ENCODE data around the gene TMEM107.

Gene TMEM107

DNA sequence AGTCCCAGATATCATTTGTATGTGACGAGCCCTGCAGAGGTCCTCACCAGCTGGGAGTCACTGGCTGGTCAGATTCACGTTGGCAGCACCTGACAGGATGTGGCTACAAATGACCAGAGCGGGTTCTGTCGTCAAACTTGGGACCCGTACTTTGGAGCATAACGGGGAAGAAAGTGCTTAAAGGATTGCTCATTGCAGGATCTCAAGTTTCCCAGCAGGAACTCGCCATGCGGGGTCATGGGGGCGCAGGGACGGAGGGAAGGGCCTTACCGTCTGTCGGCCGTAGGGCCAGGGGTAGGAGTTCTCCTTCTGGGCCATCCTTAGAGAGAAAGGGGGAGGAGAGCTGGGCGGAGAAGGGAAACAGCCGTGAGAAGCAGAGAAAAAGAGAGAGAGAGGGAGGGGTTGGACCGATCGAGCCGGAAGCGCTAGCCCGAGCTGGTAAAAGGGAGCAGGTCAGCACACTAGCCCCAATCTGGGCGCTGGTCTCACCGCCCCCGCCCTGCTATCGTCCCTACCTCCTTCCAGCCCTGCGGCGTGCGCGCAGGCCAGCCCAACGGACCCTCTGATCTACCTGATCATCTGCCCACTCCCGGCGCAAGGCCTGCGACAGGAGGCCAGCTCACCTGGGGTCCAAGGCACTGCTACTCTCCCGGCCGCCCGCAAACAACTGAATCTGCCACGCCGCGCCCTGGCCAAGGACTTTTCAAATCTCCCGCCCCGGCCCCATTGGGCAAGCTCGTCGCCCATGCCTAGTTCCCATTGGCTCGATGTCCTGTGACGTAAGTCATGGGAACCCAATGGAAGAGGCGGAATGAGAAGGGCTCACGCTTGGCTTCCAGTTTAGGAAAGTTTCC is 34.0 kb upstream of the TMEM107 start, which contains the start of gene AURKB (continued):
- TF ChIP-seq ZNF274 (IDR thresholded peaks at IDR 0.05; ENCODE audit: low read length): no peak
- TF ChIP-seq ZNF274 (tag by site-specific recombination; IDR thresholded peaks at IDR 0.05; ENCODE audit: borderline replicate concordance): no peak
- no peak for TF ChIP-seq ZNF302 (tag by site-specific recombination; IDR thresholded peaks at IDR 0.05; ENCODE audit: low read depth)
- TF ChIP-seq, protein P1, sequence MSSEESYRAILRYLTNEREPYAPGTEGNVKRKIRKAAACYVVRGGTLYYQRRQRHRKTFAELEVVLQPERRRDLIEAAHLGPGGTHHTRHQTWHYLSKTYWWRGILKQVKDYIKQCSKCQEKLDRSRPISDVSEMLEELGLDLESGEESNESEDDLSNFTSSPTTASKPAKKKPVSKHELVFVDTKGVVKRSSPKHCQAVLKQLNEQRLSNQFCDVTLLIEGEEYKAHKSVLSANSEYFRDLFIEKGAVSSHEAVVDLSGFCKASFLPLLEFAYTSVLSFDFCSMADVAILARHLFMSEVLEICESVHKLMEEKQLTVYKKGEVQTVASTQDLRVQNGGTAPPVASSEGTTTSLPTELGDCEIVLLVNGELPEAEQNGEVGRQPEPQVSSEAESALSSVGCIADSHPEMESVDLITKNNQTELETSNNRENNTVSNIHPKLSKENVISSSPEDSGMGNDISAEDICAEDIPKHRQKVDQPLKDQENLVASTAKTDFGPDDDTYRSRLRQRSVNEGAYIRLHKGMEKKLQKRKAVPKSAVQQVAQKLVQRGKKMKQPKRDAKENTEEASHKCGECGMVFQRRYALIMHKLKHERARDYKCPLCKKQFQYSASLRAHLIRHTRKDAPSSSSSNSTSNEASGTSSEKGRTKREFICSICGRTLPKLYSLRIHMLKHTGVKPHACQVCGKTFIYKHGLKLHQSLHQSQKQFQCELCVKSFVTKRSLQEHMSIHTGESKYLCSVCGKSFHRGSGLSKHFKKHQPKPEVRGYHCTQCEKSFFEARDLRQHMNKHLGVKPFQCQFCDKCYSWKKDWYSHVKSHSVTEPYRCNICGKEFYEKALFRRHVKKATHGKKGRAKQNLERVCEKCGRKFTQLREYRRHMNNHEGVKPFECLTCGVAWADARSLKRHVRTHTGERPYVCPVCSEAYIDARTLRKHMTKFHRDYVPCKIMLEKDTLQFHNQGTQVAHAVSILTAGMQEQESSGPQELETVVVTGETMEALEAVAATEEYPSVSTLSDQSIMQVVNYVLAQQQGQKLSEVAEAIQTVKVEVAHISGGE (tag by site-specific recombination; conservative IDR thresholded peaks at IDR 0.05; ENCODE audit: low read depth): peak; percentile 31; the same call in 1 of the 2 replicates
- TF ChIP-seq, protein P2, sequence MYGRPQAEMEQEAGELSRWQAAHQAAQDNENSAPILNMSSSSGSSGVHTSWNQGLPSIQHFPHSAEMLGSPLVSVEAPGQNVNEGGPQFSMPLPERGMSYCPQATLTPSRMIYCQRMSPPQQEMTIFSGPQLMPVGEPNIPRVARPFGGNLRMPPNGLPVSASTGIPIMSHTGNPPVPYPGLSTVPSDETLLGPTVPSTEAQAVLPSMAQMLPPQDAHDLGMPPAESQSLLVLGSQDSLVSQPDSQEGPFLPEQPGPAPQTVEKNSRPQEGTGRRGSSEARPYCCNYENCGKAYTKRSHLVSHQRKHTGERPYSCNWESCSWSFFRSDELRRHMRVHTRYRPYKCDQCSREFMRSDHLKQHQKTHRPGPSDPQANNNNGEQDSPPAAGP (tag by site-specific recombination; IDR thresholded peaks at IDR 0.05): peak; percentile 75
- no peak for TF ChIP-seq ZNF473 (tag by site-specific recombination; IDR thresholded peaks at IDR 0.05)
- peak; percentile 68 for TF ChIP-seq ZNF341 (tag by site-specific recombination; IDR thresholded peaks at IDR 0.05; ENCODE audit: low read depth)
- no peak for TF ChIP-seq ZBTB1 (tag by site-specific recombination; IDR thresholded peaks at IDR 0.05)
- no peak for TF ChIP-seq ZNF585B (tag by site-specific recombination; IDR thresholded peaks at IDR 0.05)
- TF ChIP-seq ZXDB (tag by site-specific recombination; IDR thresholded peaks at IDR 0.05): peak; percentile 59
- TF ChIP-seq ZNF629 (tag by site-specific recombination; IDR thresholded peaks at IDR 0.05): peak; percentile 87
- TF ChIP-seq ZNF324 (tag by site-specific recombination; IDR thresholded peaks at IDR 0.05): peak; percentile 65
- TF ChIP-seq ZEB2 (tag by site-specific recombination; IDR thresholded peaks at IDR 0.05): peak; percentile 78; the same call in 1 of the 2 replicates
- TF ChIP-seq, protein P3, sequence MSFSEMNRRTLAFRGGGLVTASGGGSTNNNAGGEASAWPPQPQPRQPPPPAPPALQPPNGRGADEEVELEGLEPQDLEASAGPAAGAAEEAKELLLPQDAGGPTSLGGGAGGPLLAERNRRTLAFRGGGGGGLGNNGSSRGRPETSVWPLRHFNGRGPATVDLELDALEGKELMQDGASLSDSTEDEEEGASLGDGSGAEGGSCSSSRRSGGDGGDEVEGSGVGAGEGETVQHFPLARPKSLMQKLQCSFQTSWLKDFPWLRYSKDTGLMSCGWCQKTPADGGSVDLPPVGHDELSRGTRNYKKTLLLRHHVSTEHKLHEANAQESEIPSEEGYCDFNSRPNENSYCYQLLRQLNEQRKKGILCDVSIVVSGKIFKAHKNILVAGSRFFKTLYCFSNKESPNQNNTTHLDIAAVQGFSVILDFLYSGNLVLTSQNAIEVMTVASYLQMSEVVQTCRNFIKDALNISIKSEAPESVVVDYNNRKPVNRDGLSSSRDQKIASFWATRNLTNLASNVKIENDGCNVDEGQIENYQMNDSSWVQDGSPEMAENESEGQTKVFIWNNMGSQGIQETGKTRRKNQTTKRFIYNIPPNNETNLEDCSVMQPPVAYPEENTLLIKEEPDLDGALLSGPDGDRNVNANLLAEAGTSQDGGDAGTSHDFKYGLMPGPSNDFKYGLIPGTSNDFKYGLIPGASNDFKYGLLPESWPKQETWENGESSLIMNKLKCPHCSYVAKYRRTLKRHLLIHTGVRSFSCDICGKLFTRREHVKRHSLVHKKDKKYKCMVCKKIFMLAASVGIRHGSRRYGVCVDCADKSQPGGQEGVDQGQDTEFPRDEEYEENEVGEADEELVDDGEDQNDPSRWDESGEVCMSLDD (tag by site-specific recombination; IDR thresholded peaks at IDR 0.05): 0 out of 2 replicates have a peak, but pooled peaks have one; percentile 47
- no peak for TF ChIP-seq ZNF621 (tag by site-specific recombination; IDR thresholded peaks at IDR 0.05)
- TF ChIP-seq, protein P4, sequence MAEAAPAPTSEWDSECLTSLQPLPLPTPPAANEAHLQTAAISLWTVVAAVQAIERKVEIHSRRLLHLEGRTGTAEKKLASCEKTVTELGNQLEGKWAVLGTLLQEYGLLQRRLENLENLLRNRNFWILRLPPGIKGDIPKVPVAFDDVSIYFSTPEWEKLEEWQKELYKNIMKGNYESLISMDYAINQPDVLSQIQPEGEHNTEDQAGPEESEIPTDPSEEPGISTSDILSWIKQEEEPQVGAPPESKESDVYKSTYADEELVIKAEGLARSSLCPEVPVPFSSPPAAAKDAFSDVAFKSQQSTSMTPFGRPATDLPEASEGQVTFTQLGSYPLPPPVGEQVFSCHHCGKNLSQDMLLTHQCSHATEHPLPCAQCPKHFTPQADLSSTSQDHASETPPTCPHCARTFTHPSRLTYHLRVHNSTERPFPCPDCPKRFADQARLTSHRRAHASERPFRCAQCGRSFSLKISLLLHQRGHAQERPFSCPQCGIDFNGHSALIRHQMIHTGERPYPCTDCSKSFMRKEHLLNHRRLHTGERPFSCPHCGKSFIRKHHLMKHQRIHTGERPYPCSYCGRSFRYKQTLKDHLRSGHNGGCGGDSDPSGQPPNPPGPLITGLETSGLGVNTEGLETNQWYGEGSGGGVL (tag by site-specific recombination; IDR thresholded peaks at IDR 0.05): peak; percentile 28; the same call in 1 of the 2 replicates
- TF ChIP-seq, protein P5, sequence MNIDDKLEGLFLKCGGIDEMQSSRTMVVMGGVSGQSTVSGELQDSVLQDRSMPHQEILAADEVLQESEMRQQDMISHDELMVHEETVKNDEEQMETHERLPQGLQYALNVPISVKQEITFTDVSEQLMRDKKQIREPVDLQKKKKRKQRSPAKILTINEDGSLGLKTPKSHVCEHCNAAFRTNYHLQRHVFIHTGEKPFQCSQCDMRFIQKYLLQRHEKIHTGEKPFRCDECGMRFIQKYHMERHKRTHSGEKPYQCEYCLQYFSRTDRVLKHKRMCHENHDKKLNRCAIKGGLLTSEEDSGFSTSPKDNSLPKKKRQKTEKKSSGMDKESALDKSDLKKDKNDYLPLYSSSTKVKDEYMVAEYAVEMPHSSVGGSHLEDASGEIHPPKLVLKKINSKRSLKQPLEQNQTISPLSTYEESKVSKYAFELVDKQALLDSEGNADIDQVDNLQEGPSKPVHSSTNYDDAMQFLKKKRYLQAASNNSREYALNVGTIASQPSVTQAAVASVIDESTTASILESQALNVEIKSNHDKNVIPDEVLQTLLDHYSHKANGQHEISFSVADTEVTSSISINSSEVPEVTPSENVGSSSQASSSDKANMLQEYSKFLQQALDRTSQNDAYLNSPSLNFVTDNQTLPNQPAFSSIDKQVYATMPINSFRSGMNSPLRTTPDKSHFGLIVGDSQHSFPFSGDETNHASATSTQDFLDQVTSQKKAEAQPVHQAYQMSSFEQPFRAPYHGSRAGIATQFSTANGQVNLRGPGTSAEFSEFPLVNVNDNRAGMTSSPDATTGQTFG (tag by site-specific recombination; IDR thresholded peaks at IDR 0.05; ENCODE audit: borderline replicate concordance): no peak
- TF ChIP-seq, protein P6, sequence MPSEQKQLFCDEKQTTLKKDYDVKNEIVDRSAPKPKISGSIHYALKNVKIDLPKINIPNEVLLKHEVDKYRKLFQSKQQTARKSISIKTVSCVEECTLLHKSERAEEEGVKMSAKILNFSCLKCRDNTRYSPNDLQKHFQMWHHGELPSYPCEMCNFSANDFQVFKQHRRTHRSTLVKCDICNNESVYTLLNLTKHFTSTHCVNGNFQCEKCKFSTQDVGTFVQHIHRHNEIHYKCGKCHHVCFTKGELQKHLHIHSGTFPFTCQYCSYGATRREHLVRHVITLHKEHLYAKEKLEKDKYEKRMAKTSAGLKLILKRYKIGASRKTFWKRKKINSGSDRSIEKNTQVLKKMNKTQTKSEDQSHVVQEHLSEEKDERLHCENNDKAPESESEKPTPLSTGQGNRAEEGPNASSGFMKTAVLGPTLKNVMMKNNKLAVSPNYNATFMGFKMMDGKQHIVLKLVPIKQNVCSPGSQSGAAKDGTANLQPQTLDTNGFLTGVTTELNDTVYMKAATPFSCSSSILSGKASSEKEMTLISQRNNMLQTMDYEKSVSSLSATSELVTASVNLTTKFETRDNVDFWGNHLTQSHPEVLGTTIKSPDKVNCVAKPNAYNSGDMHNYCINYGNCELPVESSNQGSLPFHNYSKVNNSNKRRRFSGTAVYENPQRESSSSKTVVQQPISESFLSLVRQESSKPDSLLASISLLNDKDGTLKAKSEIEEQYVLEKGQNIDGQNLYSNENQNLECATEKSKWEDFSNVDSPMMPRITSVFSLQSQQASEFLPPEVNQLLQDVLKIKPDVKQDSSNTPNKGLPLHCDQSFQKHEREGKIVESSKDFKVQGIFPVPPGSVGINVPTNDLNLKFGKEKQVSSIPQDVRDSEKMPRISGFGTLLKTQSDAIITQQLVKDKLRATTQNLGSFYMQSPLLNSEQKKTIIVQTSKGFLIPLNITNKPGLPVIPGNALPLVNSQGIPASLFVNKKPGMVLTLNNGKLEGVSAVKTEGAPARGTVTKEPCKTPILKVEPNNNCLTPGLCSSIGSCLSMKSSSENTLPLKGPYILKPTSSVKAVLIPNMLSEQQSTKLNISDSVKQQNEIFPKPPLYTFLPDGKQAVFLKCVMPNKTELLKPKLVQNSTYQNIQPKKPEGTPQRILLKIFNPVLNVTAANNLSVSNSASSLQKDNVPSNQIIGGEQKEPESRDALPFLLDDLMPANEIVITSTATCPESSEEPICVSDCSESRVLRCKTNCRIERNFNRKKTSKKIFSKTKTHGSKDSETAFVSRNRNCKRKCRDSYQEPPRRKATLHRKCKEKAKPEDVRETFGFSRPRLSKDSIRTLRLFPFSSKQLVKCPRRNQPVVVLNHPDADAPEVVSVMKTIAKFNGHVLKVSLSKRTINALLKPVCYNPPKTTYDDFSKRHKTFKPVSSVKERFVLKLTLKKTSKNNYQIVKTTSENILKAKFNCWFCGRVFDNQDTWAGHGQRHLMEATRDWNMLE (tag by site-specific recombination; conservative IDR thresholded peaks at IDR 0.05; ENCODE audit: low read depth): no peak; the same call in none of the 2 replicates
- TF ChIP-seq GLIS1 (tag by site-specific recombination; IDR thresholded peaks at IDR 0.05): peak; percentile 65
- 0 out of 2 replicates have a peak, but pooled peaks have one; percentile 51 for TF ChIP-seq ZNF223 (tag by site-specific recombination; IDR thresholded peaks at IDR 0.05)
- TF ChIP-seq ZNF623 (tag by site-specific recombination; IDR thresholded peaks at IDR 0.05): no peak
- TF ChIP-seq WT1 (tag by site-specific recombination; IDR thresholded peaks at IDR 0.05): 0 out of 2 replicates have a peak, but pooled peaks have one; percentile 60
